Measurements from ENCODE around the gene ADGRB3. TPM values are rescaled to one million over a fixed set of nuclear protein-coding genes. Genes with fewer than 3 reads are reported as not detected.

ADGRB3 gene
- polyA plus RNA-seq, 1 of the 3 experiments (the other 2 are of a cell fraction), result 0.12 TPM

DNA sequence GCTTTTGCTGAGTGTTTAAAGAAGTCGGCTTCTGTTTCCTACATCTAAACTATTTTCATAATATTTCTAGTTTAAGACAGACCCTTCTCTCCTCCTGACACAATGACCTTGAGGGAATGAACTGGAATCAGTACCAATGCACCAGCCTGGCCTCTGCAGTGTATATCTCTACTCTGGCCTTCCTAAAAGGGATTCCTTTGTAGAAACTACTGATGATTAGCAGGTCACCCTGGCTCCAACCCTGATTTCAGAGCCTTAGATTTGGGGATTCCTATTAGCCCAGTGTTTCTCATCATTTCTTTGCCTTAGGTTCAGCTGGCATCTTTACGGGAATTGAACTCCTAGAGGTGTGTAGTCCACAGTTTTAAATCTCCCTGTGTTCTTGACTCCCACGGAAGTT, 75.4 kb downstream of the ADGRB3 start:
- no peak for DNase-seq
- Histone ChIP-seq H2AFZ (ENCODE audit: low read depth) (no peak overlapping the region), H3K36me3 (replicated peaks in 1 of 2; ENCODE audit: control insufficient read depth in 1 of 2, insufficient read depth in 2 of 2, low read length in 1 of 2) (no peaks in the 10 kb centered on the region), H3K4me2 (no peak overlapping the region), H3F3A (replicated peaks; ENCODE audit: insufficient read depth) (no peaks in the 10 kb centered on the region), H3K4me1 (ENCODE audit: control insufficient read depth in 1 of 2, insufficient read depth in 2 of 2, low read depth in 1 of 2, low read length in 1 of 2) (peaks cover 7 to 12% of the 10 kb centered on the region in 2 experiments; a peak in 3 of 4 replicates), H3K79me2 (ENCODE audit: insufficient read depth) (no peaks in the 10 kb centered on the region; the same call in 1 of the 2 replicates), H3K4me3 (ENCODE audit: low read depth in 2 of 2, low read length in 1 of 2) (no peak overlapping the region), H3K9ac (no peak overlapping the region), H3K27ac (ENCODE audit: low read depth in 2 of 2, low read length in 1 of 2) (no peak overlapping the region; a peak in 1 of 4 replicates), H3K9me3 (no peaks in the 10 kb centered on the region), H3K9me2 (no peaks in the 10 kb centered on the region), H4K20me1 (ENCODE audit: insufficient read depth) (no peaks in the 10 kb centered on the region), H3K27me3 (ENCODE audit: insufficient read depth) (no peaks in the 10 kb centered on the region)
- ChIA-PET CTCF (interaction anchor here (1.1 to 2.0 kb wide), 2 partner anchors 48 to 72 kb away, joined by 4 to 5 read pairs; no protein-coding TSS in a partner anchor), POLR2A (no interaction called here)
- 57% methylated on average over 3 of the region's 3 CpGs for WGBS (ENCODE audit: low lambda C conversion rate)
- no peak for TF ChIP-seq ELF1 (IDR thresholded peaks at IDR 0.05)
- no peak for TF ChIP-seq FOXJ3 (CRISPR knock-in tag; IDR thresholded peaks at IDR 0.05)
- TF ChIP-seq EZH2phosphoT487 (IDR thresholded peaks at IDR 0.05; ENCODE audit: borderline replicate concordance, low read depth), result no peak
- no peak for TF ChIP-seq RCOR1 (IDR thresholded peaks at IDR 0.05; ENCODE audit: low read length)
- no peak for TF ChIP-seq CHD2 (IDR thresholded peaks at IDR 0.05; ENCODE audit: low read length, partially characterized antibody)
- no peak for TF ChIP-seq MEF2A (IDR thresholded peaks at IDR 0.05; ENCODE audit: borderline replicate concordance, low read depth)
- TF ChIP-seq TCF12 (IDR thresholded peaks at IDR 0.05), result no peak
- TF ChIP-seq, protein P1, sequence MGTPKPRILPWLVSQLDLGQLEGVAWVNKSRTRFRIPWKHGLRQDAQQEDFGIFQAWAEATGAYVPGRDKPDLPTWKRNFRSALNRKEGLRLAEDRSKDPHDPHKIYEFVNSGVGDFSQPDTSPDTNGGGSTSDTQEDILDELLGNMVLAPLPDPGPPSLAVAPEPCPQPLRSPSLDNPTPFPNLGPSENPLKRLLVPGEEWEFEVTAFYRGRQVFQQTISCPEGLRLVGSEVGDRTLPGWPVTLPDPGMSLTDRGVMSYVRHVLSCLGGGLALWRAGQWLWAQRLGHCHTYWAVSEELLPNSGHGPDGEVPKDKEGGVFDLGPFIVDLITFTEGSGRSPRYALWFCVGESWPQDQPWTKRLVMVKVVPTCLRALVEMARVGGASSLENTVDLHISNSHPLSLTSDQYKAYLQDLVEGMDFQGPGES (IDR thresholded peaks at IDR 0.05; ENCODE audit: low read depth, low read length), result no peak
- TF ChIP-seq RFX5 (IDR thresholded peaks at IDR 0.05; ENCODE audit: low read length), result no peak
- no peak for TF ChIP-seq GATA2 (CRISPR knock-in tag; IDR thresholded peaks at IDR 0.05)
- no peak for TF ChIP-seq MXI1 (IDR thresholded peaks at IDR 0.05; ENCODE audit: low read depth, low read length)
- no peak for TF ChIP-seq GABPA (IDR thresholded peaks at IDR 0.05; ENCODE audit: low read depth)
- TF ChIP-seq, protein P2, sequence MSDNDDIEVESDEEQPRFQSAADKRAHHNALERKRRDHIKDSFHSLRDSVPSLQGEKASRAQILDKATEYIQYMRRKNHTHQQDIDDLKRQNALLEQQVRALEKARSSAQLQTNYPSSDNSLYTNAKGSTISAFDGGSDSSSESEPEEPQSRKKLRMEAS (IDR thresholded peaks at IDR 0.05; ENCODE audit: low read depth), result no peak
- no peak for TF ChIP-seq JUND (IDR thresholded peaks at IDR 0.05)
- no peak for TF ChIP-seq FOSL2 (IDR thresholded peaks at IDR 0.05; ENCODE audit: borderline replicate concordance, low read depth)
- TF ChIP-seq FOXM1 (IDR thresholded peaks at IDR 0.05; ENCODE audit: low read depth), result no peak
- no peak for TF ChIP-seq YY1 (IDR thresholded peaks at IDR 0.05; ENCODE audit: low read depth)
- TF ChIP-seq NFIC (IDR thresholded peaks at IDR 0.05; ENCODE audit: borderline replicate concordance), result no peak
- TF ChIP-seq, protein P3, sequence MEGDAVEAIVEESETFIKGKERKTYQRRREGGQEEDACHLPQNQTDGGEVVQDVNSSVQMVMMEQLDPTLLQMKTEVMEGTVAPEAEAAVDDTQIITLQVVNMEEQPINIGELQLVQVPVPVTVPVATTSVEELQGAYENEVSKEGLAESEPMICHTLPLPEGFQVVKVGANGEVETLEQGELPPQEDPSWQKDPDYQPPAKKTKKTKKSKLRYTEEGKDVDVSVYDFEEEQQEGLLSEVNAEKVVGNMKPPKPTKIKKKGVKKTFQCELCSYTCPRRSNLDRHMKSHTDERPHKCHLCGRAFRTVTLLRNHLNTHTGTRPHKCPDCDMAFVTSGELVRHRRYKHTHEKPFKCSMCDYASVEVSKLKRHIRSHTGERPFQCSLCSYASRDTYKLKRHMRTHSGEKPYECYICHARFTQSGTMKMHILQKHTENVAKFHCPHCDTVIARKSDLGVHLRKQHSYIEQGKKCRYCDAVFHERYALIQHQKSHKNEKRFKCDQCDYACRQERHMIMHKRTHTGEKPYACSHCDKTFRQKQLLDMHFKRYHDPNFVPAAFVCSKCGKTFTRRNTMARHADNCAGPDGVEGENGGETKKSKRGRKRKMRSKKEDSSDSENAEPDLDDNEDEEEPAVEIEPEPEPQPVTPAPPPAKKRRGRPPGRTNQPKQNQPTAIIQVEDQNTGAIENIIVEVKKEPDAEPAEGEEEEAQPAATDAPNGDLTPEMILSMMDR (IDR thresholded peaks at IDR 0.05), result no peak
- no peak for TF ChIP-seq RAD21 (IDR thresholded peaks at IDR 0.05; ENCODE audit: low read length)
